Liver (tissue), 9 donors: ENCODE results near the gene NAA38. TPM values are rescaled to one million over a fixed set of nuclear protein-coding genes. Genes with fewer than 3 reads are reported as not detected.

Source experiments
- DNase-seq: peaks from one replicate; pipeline ENCODE4 v3.0.0-alpha.2; 2017; ENCODE audit warnings: low spot score
- H3K27ac ChIP-seq, 2 donors: one replicate each; pipeline ENCODE4 v1.7.0; 2013; ENCODE audit warnings: inconsistent platforms in 2 of 2, low read length in 2 of 2, control low read depth in 1 of 2, low read depth in 1 of 2, mild to moderate bottlenecking in 1 of 2
- H3K27me3 ChIP-seq, 4 donors: one replicate each; pipeline versions ENCODE4 v1.6.1 to v1.7.0; 2013; ENCODE audit warnings: low read length in 3 of 4, inconsistent platforms in 1 of 4, mild to moderate bottlenecking in 1 of 4, moderate library complexity in 1 of 4; ENCODE audit not compliant: control insufficient read depth in 4 of 4, insufficient read depth in 4 of 4
- H3K36me3 ChIP-seq, 4 donors: one replicate each; pipeline versions ENCODE4 v1.6.1 to v1.7.0; 2013; ENCODE audit warnings: low read length in 3 of 4, mild to moderate bottlenecking in 3 of 4, low read depth in 1 of 4, moderate library complexity in 1 of 4; ENCODE audit not compliant: control insufficient read depth in 4 of 4, insufficient read depth in 3 of 4
- H3K4me1 ChIP-seq, 4 donors: one replicate each; pipeline versions ENCODE4 v1.6.1 to v1.7.0; 2013; ENCODE audit warnings: low read length in 3 of 4, mild to moderate bottlenecking in 3 of 4, moderate library complexity in 1 of 4; ENCODE audit not compliant: control insufficient read depth in 4 of 4, insufficient read depth in 4 of 4
- H3K4me3 ChIP-seq, 3 donors: one replicate each; pipeline versions ENCODE4 v1.6.1 to v1.7.0; 2013; ENCODE audit warnings: low read length in 3 of 3, control low read depth in 1 of 3, low read depth in 1 of 3, mild to moderate bottlenecking in 1 of 3
- H3K9ac ChIP-seq, 2 donors: one replicate each; pipeline ENCODE4 v1.7.0; 2013; ENCODE audit warnings: low read length in 2 of 2, mild to moderate bottlenecking in 2 of 2, moderate library complexity in 2 of 2, control low read depth in 1 of 2, low read depth in 1 of 2
- H3K9me3 ChIP-seq, 4 donors: one replicate each; pipeline versions ENCODE4 v1.6.1 to v1.7.0; 2013; ENCODE audit warnings: low read length in 3 of 4; ENCODE audit not compliant: control insufficient read depth in 4 of 4
- ATF3 ChIP-seq: IDR thresholded peaks from 2 replicates; pipeline ENCODE4 v1.6.1; 2016; ENCODE audit warnings: antibody characterized with exemption
- CTCF ChIP-seq: fragments of 150-350 bp; IDR thresholded peaks from 2 replicates; pipeline ENCODE4 v1.5.1; 2017; ENCODE audit warnings: improper control_type of control experiment, low read depth, low read length; ENCODE audit not compliant: missing input control
- EGR1 ChIP-seq, 2 donors: IDR thresholded peaks; 2 replicates each; pipeline ENCODE4 v1.6.1; 2016 to 2018; ENCODE audit warnings: antibody characterized with exemption in 2 of 2, low read depth in 2 of 2
- FOXA1 ChIP-seq: IDR thresholded peaks from 2 replicates; pipeline ENCODE4 v1.6.1; 2016; ENCODE audit warnings: antibody characterized with exemption
- FOXA2 ChIP-seq: IDR thresholded peaks from 2 replicates; pipeline ENCODE4 v1.6.1; 2016; ENCODE audit warnings: antibody characterized with exemption
- GABPA ChIP-seq, 2 donors: IDR thresholded peaks in 1 of 2; conservative IDR thresholded peaks in 1 of 2; 2 replicates each; pipeline ENCODE4 v1.6.1; 2016; ENCODE audit warnings: antibody characterized with exemption in 2 of 2, mild to moderate bottlenecking in 1 of 2, moderate library complexity in 1 of 2
- HNF4A ChIP-seq, 2 donors: conservative IDR thresholded peaks; 2 replicates each; pipeline ENCODE4 v1.6.1; 2016; ENCODE audit warnings: antibody characterized with exemption in 2 of 2, mild to moderate bottlenecking in 2 of 2
- HNF4G ChIP-seq: IDR thresholded peaks from 2 replicates; pipeline ENCODE4 v1.6.1; 2016; ENCODE audit warnings: antibody characterized with exemption
- JUND ChIP-seq, 2 donors: IDR thresholded peaks; 2 replicates each; pipeline ENCODE4 v1.6.1; 2016; ENCODE audit warnings: antibody characterized with exemption in 2 of 2
- MAX ChIP-seq: IDR thresholded peaks from 2 replicates; pipeline ENCODE4 v1.6.1; 2016; ENCODE audit warnings: antibody characterized with exemption
- NR2F2 ChIP-seq: IDR thresholded peaks from 2 replicates; pipeline ENCODE4 v1.6.1; 2016; ENCODE audit warnings: antibody characterized with exemption
- RAD21 ChIP-seq, 2 donors: IDR thresholded peaks; 2 replicates each; pipeline ENCODE4 v1.6.1; 2016; ENCODE audit warnings: antibody characterized with exemption in 2 of 2, mild to moderate bottlenecking in 2 of 2
- REST ChIP-seq: IDR thresholded peaks from 2 replicates; pipeline ENCODE4 v1.6.1; 2016; ENCODE audit warnings: antibody characterized with exemption, mild to moderate bottlenecking
- RXRA ChIP-seq, 2 donors: IDR thresholded peaks; 2 replicates each; pipeline ENCODE4 v1.6.1; 2017 to 2018; ENCODE audit warnings: antibody characterized with exemption in 2 of 2, mild to moderate bottlenecking in 1 of 2
- SP1 ChIP-seq: IDR thresholded peaks from 2 replicates; pipeline ENCODE4 v1.6.1; 2018; ENCODE audit warnings: antibody characterized with exemption, mild to moderate bottlenecking
- TAF1 ChIP-seq: conservative IDR thresholded peaks from 2 replicates; pipeline ENCODE4 v1.6.1; 2016; ENCODE audit warnings: antibody characterized with exemption, mild to moderate bottlenecking
- YY1 ChIP-seq: IDR thresholded peaks from 2 replicates; pipeline ENCODE4 v1.6.1; 2016; ENCODE audit warnings: antibody characterized with exemption, mild to moderate bottlenecking
- ZBTB33 ChIP-seq: IDR thresholded peaks from 2 replicates; pipeline ENCODE4 v1.6.1; 2016; ENCODE audit warnings: antibody characterized with exemption
- WGBS: extraction: QIAGEN DNeasy Blood & Tissue Kit; methylation state at CpG from one replicate; pipeline ENCODE4 v1.1.7; 2013; 5-methylcytosine and 5-hydroxymethylcytosine counted together
- polyA plus RNA-seq, 2 donors: library from polyadenylated mRNA; stranded (reverse) in 1 of 2; unstranded in 1 of 2; fragments of 200-250 nt in 1 of 2; fragments of >200 nt in 1 of 2; fragmentation: Nextera tagmentation in 1 of 2; extraction: Ambion mirVana in 1 of 2; gene quantifications; one replicate each; pipeline versions ENCODE4 v1.2.1 to v1.2.3, GENCODE V29; 2013 to 2015
- total RNA-seq, 2 donors: library from RNA; depleted of rRNA; stranded (reverse); fragments of >200 nt; gene quantifications; one replicate each; pipeline ENCODE4 v1.2.3, GENCODE V29; 2014
- donor health status: healthy.
- donor health status: healthy.
- donor health status: healthy.
- donor health status: healthy.
- donor health status: healthy.

NAA38 gene
- total and polyA plus RNA-seq, 4 donors: 24.3 to 118 (median 56.8) TPM

- H3K36me3 ChIP-seq: peaks cover 3 to 17% (median 7%) of the 10 kb centered on the region in 4 donors
- no peaks in the 10 kb centered on the region for H3K9me3 ChIP-seq
- peak overlapping the region; percentile 99 to 100 for H3K27ac ChIP-seq
- H3K4me1 ChIP-seq: peaks cover 0 to 45% (median 28%) of the 10 kb centered on the region in 4 donors
- under 1% methylated on average over 61 of the region's 61 CpGs for WGBS
- peak; percentile 80 for DNase-seq
- peak overlapping the region; percentile 96 to 100 for H3K9ac ChIP-seq
- TF ChIP-seq TAF1 (peak; percentile 74), NR2F2 (no peak), HNF4A (conservative IDR thresholded peaks at IDR 0.05) (peak; percentile 89 to 94), HNF4G (peak; percentile 88), FOXA1 (no peak), FOXA2 (no peak), RAD21 (IDR thresholded peaks at IDR 0.05) (no peak), GABPA (IDR thresholded peaks at IDR 0.05 in 1 of 2, conservative IDR thresholded peaks at IDR 0.05 in 1 of 2) (peak in 1 of 2 donors; percentile 34), ATF3 (no peak), EGR1 (IDR thresholded peaks at IDR 0.05; ENCODE audit: low read depth in 2 of 2) (peak; percentile 65 to 76), ZBTB33 (peak; percentile 29), MAX (peak; percentile 44), SP1 (peak; percentile 89), RXRA (IDR thresholded peaks at IDR 0.05) (peak; percentile 57 to 62), YY1 (peak; percentile 76), JUND (IDR thresholded peaks at IDR 0.05) (peak in 1 of 2 donors; percentile 53), CTCF (no peak), REST (peak; percentile 78)
- H3K27me3 ChIP-seq: no peaks in the 10 kb centered on the region
- peak overlapping the region; percentile 66 to 97 (median 90) for H3K4me3 ChIP-seq
These were observed 13.6 kb downstream of the NAA38 start for GRCh38 chr17:7843536-7844291.
